GM12801 (cell line): ENCODE results near the gene EPAS1.

ENCODE experiments used
- CTCF ChIP-seq: IDR thresholded peaks from one replicate; pipeline ENCODE4 v1.5.1; 2011; ENCODE audit warnings: control low read depth; ENCODE audit not compliant: insufficient read length; ENCODE audit errors: extremely low read depth

EPAS1 gene

DNA sequence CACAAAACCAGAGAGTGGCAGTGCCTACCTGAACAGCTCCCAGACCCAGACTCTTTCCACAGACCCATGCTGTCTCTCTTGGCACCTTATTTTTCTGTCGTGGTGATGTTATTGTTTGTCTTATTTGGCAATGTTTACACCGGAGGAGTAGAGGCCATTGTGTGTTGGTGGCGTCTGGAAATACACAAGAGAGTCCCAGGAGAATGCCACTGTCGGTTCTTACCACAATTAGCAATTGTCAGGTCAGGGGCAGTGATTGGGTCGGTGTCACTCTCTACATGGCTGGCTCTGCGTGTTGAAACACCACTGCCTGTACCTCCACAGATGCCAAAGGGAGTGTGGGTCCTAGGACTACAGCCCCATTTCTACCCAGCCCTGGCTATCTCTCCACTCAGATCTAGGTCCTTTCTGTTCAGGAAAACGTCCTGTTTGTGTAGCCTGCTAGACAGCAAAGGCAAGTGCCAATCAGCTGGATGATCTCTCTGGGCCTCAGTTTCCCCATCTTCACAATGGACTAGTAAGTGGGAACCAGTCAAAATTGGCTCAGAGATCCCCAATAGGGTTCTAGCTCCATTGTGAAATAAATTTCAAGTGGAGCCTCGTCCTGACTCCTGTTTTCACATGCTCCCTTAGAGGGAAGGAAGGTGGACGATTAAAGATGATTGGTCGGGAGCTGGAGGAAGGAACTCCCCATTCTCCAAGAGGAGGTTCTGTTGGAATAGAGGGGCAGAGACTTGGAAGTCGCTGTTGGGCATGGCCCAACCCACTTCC, 17.0 kb downstream of the EPAS1 start:
- no peak for TF ChIP-seq CTCF

DNA sequence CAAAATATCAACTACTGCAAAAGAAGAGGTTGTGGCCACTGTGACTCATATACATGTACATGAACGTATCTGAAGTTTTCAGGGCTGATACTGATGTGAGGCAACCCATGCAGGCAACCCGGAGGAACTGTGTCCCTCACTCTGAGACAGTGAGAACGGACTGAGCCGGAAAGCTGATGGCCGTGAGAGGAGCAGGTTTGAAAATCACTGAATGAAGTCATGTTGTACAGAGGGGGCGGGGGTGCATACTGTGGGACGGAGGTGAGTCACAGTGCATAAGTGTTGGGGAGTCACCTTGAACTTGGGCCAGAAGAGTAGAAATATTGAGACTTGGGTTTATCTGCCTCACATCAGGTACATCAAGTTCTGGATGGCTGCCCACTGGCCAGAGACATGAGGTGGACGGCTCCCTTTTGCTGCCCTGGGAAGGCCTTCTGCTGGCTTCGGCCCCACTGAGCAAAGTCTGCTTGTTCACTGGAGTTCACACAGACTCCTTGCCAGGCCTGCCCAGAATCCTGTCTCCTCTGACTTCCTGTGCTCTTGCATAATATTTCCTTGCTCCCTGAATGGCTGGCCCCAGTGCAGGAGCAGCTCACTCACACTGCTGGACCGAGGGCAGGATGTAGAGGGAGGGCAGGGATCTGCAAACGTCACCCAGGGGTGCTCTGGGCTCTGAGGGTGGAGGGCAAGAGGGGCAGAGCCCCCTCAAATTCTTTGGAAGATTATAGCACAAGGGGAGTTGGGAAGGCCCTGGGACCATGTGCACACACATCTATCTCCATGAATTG, 18.1 kb downstream of the EPAS1 start:
- no peak for TF ChIP-seq CTCF

GRCh38 chr2:46317094-46317486, 19.9 kb downstream of the EPAS1 start:
- no peak for TF ChIP-seq CTCF

- no peak for TF ChIP-seq CTCF
These were observed 21.6 kb downstream of the EPAS1 start for GRCh38 chr2:46318579-46319460.

- TF ChIP-seq CTCF, result no peak
These were observed 22.5 kb downstream of the EPAS1 start for GRCh38 chr2:46319711-46320110.

- no peak for TF ChIP-seq CTCF
These were observed 22.9 kb downstream of the EPAS1 start for GRCh38 chr2:46320141-46320567.

DNA sequence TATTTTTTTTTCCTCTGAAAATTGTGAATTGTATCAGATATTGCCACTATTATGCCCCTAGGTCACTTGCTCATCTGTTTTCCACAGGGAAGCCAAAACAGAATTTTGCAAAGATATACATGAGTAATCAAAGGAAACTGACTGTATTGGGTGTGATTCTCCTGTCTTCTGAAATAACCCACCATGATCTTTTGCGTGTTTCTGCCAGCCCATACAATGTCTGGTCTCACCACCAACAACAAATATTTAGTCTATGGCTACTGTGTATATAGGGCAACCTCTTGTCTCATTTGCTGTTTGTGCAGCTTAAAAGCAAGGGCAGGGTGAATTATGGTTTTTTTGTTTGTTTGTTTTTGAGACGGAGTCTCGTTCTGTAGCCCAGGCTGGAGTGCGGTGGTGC, 26.5 kb downstream of the EPAS1 start:
- TF ChIP-seq CTCF, result no peak
